Pulmonary artery endothelial cell (primary cell): ENCODE measurements around the gene SNX3. TPM values are rescaled to one million over a fixed set of nuclear protein-coding genes. Genes with fewer than 3 reads are reported as not detected.
A peak's percentile ranks its signal among the peaks of the same experiment; 100 is the strongest.
"Not testable (repeated sequence)": the region's sequence is repeated elsewhere in the genome, so short reads cannot be mapped to it uniquely, and the experiment has no call there.

Experiments
- DNase-seq: peaks from one replicate; pipeline ENCODE4 v3.0.0-alpha.2; 2011; ENCODE audit warnings: low read depth, low spot score
- total RNA-seq: library from RNA; depleted of rRNA; stranded (reverse); fragments of >200 nt; gene quantifications from 2 replicates; pipeline ENCODE4 v1.2.3, GENCODE V29; 2014

SNX3 gene
- 162 and 192 TPM in 2 replicates for total RNA-seq

GRCh38 chr6:108260809-108261569 lies at the start of gene SNX3:
TSS of gene SNX3 (minus strand) at chr6:108261040. CDS start at chr6:108260921, 119 bp downstream.
- peak; percentile 89 for DNase-seq

GRCh38 chr6:108309844-108310243 lies 49.0 kb upstream of the SNX3 start:
- no peak for DNase-seq

- not testable (repeated sequence) for DNase-seq
These were observed 47.8 kb upstream of the SNX3 start for GRCh38 chr6:108308641-108309040.

GRCh38 chr6:108304646-108305045 lies 43.8 kb upstream of the SNX3 start:
- DNase-seq = no peak

GRCh38 chr6:108302386-108302785 lies 41.5 kb upstream of the SNX3 start:
- DNase-seq = no peak

GRCh38 chr6:108295676-108296075 lies 34.8 kb upstream of the SNX3 start:
- DNase-seq = no peak

- peak; percentile 48 for DNase-seq
These were observed 34.1 kb upstream of the SNX3 start, which contains the start of gene AFG1L for GRCh38 chr6:108294727-108295625. TSS of gene AFG1L (plus strand) at chr6:108295054. CDS start at chr6:108295080, 26 bp downstream.

GRCh38 chr6:108294297-108294726 lies 33.5 kb upstream of the SNX3 start:
- no peak for DNase-seq

GRCh38 chr6:108293527-108294296 lies 32.9 kb upstream of the SNX3 start:
- DNase-seq = no peak

GRCh38 chr6:108292561-108292960 lies 31.7 kb upstream of the SNX3 start:
- not testable (repeated sequence) for DNase-seq

GRCh38 chr6:108291091-108291490 lies 30.3 kb upstream of the SNX3 start:
- no peak for DNase-seq

- DNase-seq = no peak
These were observed 27.9 kb upstream of the SNX3 start for GRCh38 chr6:108288742-108289141.

GRCh38 chr6:108287373-108287772 lies 26.5 kb upstream of the SNX3 start:
- no peak for DNase-seq

GRCh38 chr6:108286366-108286765 lies 25.5 kb upstream of the SNX3 start:
- no peak for DNase-seq

GRCh38 chr6:108285381-108285780 lies 24.5 kb upstream of the SNX3 start:
- DNase-seq = no peak

GRCh38 chr6:108277831-108278230 lies 17.0 kb upstream of the SNX3 start:
- DNase-seq = no peak

- no peak for DNase-seq
These were observed 16.5 kb upstream of the SNX3 start for GRCh38 chr6:108277295-108277694.

GRCh38 chr6:108275976-108276375 lies 15.1 kb upstream of the SNX3 start:
- DNase-seq = no peak

GRCh38 chr6:108274546-108274945 lies 13.7 kb upstream of the SNX3 start:
- DNase-seq = no peak

- DNase-seq = not testable (repeated sequence)
These were observed 9.1 kb upstream of the SNX3 start for GRCh38 chr6:108269955-108270354.

- DNase-seq = no peak
These were observed 8.0 kb upstream of the SNX3 start for GRCh38 chr6:108268845-108269244.
